HCT116 (cell line): ENCODE data around the gene ZDHHC14.

Experiments
- CTCF ChIP-seq, 3 experiments: fragments of 200-600 bp in 1 of 3; sonication (generic) in 1 of 3; IDR thresholded peaks in 2 of 3; conservative IDR thresholded peaks in 1 of 3; 2 replicates each; pipeline ENCODE4 v1.5.1; 2012 to 2017; ENCODE audit warnings: low read depth in 2 of 3, low read length in 2 of 3, antibody characterized with exemption in 1 of 3, borderline replicate concordance in 1 of 3, control low read depth in 1 of 3, mild to moderate bottlenecking in 1 of 3, mixed read lengths in 1 of 3, mixed run types in 1 of 3, moderate library complexity in 1 of 3; ENCODE audit not compliant: insufficient read depth in 1 of 3
- EZH2phosphoT487 ChIP-seq: fragments of 200-600 bp; IDR thresholded peaks from 2 replicates; pipeline ENCODE4 v1.6.1; 2018; ENCODE audit warnings: antibody characterized with exemption, borderline replicate concordance
- POLR2A ChIP-seq: IDR thresholded peaks from 2 replicates; pipeline ENCODE4 v1.7.0; 2011; ENCODE audit warnings: borderline replicate concordance; ENCODE audit not compliant: insufficient read depth, insufficient read length; ENCODE audit errors: extremely low read depth
- RAD21 ChIP-seq: IDR thresholded peaks from 2 replicates; pipeline ENCODE4 v1.6.1; 2012; ENCODE audit warnings: low read depth, mild to moderate bottlenecking
- SIN3A ChIP-seq: IDR thresholded peaks from 2 replicates; pipeline ENCODE4 v1.6.1; 2012; ENCODE audit warnings: low read depth

DNA sequence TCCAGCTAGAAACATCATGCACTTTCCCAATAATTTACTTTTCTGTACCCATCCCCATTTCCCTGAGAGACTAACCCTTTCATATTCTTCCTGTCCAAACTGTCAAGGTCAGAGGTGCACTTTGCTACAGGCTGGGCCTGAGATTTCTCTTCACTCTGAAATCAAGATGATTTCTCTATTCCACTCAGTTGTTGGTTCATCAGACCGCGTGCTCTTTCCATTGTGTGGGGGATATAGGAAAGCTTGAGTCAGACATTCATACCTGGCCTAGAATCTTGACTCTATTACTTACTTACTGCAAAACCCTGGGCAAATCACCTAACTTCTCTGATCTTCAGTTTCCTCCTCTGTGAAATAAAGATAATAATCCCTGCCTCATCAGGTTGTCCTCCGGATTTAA lies 4.7 kb upstream of the ZDHHC14 start:
- TF ChIP-seq SIN3A (no peak), CTCF (IDR thresholded peaks at IDR 0.05 in 2 of 3, conservative IDR thresholded peaks at IDR 0.05 in 1 of 3; ENCODE audit: borderline replicate concordance in 1 of 3, insufficient read depth in 1 of 3, low read depth in 2 of 3, low read length in 2 of 3) (no peak), RAD21 (no peak), POLR2A (no peak), EZH2phosphoT487 (no peak)
